Activated gamma-delta T cell (primary cell): ENCODE results near the gene ZBTB47.

Experiments used
- DNase-seq: peaks from one replicate; lab custom pipeline; 2025; lab: John Stamatoyannopoulos, UW

ZBTB47 gene

DNA sequence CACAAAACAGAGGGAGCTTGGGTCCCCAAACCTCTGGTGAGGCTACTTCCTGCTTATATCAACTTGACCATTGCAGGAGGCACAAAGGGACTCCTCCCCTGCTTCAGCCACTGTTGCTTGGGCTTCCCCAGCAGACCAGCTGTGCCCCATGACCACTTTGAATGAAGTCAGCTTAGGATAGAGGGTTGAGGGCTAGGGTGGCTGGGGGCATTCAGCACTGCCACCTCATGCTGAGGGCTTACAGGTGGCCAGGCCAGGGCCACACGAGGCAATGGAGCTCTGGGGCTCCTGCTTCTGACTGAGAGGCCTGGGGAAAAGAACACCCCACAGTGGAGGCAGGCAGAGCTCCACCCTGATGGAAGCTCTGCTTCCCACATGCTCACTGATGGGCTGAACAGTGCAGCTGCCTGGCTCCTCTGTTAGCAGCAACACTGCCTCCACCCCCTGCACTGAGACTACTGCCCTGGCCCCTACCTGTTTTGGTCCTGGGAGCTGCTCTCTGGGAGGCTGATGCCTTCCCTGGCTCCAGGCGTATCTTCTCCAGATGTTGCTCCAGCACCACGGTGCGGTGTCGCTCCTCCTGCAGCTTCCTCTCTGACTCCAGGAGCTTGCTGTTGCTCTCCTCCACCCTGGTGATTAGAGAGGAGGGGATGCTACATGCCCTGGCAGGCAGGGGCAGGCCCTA is 59.3 kb downstream of the ZBTB47 start:
- no peak for DNase-seq

DNA sequence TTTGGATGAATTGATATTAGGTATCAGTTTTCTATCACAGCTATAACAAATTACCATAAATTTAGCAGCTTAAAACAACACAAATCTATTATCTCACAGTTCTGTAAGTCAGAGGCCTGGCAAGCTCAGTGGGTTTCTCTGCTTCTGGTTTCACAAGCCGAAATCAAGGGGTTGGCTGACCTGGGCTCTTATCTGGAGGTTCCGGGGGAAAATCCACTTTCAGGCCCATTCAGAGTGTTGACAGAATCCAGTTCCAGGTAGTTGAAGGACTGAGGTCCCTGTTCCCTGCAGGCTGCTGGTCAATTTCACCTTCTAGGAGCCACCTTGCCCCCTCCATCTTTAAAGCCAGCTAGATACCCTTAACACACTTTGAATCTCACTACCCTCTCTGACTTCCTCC is 60.2 kb downstream of the ZBTB47 start:
- no peak for DNase-seq

DNA sequence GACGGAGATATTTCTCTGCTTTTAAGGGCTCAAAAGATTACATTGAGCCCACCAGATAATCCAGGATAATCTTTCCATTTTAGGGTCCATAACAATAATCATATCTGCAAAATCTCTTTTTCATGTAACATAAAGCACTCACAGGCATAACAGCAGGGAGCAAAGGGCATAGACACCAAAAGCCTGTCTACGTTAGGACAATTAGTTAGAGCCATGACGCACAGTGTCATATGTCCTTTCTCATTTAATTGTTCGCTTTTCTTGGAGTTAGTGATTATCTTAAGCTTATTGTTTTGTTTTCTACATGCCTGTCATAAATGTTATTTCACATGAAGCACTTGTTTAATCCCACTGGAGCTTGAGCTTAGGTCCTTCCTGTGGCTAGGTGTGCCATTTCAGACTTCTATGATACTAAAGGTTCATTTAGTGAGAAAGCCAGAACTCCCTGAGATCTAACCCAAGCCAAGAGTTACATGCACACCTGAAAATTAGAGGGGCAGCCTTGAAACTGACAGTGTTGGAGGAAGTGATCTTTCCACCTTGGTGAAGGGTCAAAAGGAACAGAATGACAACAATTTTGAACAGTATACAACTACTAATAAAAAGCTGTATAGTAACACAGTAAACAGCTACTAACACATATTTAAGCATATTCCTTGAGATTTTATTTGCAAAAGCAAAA is 60.8 kb downstream of the ZBTB47 start:
- no peak for DNase-seq
